ENCODE results near the gene MYG1. TPM values are rescaled to one million over a fixed set of nuclear protein-coding genes. Genes with fewer than 3 reads are reported as not detected.

MYG1 gene
- total and polyA plus RNA-seq, 7 donors, result 26.1 to 59.6 (median 53.6) TPM

DNA sequence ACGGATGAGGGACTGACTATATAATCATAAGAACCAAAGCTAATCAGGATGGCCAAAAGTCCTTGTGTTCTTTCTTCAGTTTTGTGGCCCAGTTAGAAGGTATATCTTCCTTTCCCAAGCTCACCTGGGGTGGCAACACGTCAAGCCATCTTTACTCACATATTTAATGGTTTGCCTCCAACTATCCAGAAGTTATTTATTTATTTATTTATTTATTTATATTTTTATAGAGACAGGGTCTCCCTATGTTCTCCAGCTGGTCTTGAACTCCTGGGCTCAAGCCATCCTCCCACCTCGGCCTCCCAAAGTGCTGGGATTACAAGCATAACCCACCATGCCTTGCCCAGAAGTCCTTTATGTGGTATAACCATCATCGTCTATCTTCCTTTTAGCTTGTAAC is 48.4 kb downstream of the MYG1 start:
- TF ChIP-seq POLR2AphosphoS5 (IDR thresholded peaks at IDR 0.05) (no peak), CTCF (IDR thresholded peaks at IDR 0.05) (no peak), POLR2A (IDR thresholded peaks at IDR 0.05) (no peak), EP300 (IDR thresholded peaks at IDR 0.05) (no peak)
- no peaks in the 10 kb centered on the region for H3K9me3 ChIP-seq
- no peak overlapping the region for H3K4me3 ChIP-seq
- no peaks in the 10 kb centered on the region for H3K27me3 ChIP-seq
- intact Hi-C loops (cut with DNase I), result no loop called here
- H3K4me1 ChIP-seq, result peaks cover 3 to 19% (median 16%) of the 10 kb centered on the region in 4 donors
- no peak for DNase-seq
- 89 to 92% methylated on average over 4 of the region's 4 CpGs for WGBS, 2 donors
- H3K27ac ChIP-seq, result no peak overlapping the region
- no peaks in the 10 kb centered on the region for H3K36me3 ChIP-seq

DNA sequence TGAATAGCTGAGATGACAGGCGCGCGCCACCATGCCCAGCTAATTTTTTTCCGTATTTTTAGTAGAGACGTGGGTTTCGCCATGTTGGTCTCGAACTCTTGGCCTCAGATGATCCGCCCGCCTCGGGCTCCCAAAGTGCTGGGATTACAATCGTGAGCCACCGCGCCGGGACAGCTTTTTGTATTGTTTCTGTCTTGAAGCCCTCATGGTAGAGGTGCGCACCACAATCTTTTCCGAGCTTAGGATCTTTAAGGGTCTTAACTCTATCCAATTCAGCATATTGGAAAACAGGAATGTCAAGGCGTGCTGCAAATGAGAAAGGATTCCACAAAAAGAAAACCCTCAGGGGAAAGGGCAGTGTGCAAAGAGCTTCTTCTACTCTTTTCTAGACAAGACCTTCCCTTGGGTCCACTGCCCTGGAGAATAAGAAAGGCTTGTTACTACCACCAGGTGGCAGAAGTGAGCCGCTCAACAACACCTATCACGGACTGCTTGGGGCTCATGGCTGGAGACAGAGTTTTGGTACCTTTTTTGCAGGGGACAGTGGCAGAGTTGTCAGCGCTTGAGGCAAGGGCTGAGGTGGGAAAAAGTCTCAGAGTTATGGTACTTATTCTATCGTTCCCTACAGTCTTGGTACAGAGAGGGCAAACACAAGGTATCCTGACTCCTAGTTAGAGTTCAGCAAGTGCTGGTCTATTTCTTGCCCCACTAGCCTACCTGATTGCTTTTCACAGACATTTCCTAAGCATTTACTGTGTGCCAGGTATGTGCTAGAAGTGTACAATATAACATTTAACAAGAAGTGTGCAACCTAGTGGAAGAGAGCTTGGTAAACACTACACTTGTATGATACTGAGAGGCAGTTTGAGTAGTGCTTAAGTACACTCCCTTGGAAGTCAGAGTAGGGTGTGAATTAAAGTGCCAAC is 53.1 kb downstream of the MYG1 start:
- no peak overlapping the region for H3K4me3 ChIP-seq
- H3K27ac ChIP-seq, result no peak overlapping the region
- intact Hi-C loops (cut with DNase I), result loop anchor here (1.0 to 2.0 kb wide), 2 partner anchors 69 to 156 kb away; no protein-coding TSS in a partner anchor

GRCh38 chr12:53353257-53353655 is 53.8 kb downstream of the MYG1 start:
- Histone ChIP-seq H3K36me3 (no peaks in the 10 kb centered on the region), H3K4me3 (no peak overlapping the region), H3K27ac (no peak overlapping the region), H3K27me3 (no peaks in the 10 kb centered on the region), H3K4me1 (peaks cover 0 to 8% (median 4%) of the 10 kb centered on the region in 4 donors), H3K9me3 (no peaks in the 10 kb centered on the region)
- 49 to 88% methylated on average over 5 of the region's 5 CpGs for WGBS, 2 donors
- TF ChIP-seq EP300 (IDR thresholded peaks at IDR 0.05), result no peak
- TF ChIP-seq POLR2AphosphoS5 (IDR thresholded peaks at IDR 0.05), result no peak
- TF ChIP-seq CTCF (IDR thresholded peaks at IDR 0.05), result no peak
- TF ChIP-seq POLR2A (IDR thresholded peaks at IDR 0.05), result no peak
- intact Hi-C loops (cut with DNase I), result loop anchor here (2.0 kb wide), 1 partner anchor 156 kb away; no protein-coding TSS in a partner anchor
- DNase-seq, result no peak

More for the DNA sequence above, 53.1 kb downstream of the MYG1 start:
- DNase-seq, result peak; percentile 92
- H3K36me3 ChIP-seq, result no peaks in the 10 kb centered on the region
- H3K4me1 ChIP-seq, result peaks cover 0 to 8% (median 4%) of the 10 kb centered on the region in 4 donors
- no peaks in the 10 kb centered on the region for H3K27me3 ChIP-seq
- H3K9me3 ChIP-seq, result no peaks in the 10 kb centered on the region
- peak; percentile 83 to 94 (median 90) for TF ChIP-seq CTCF (IDR thresholded peaks at IDR 0.05)
- no peak for TF ChIP-seq EP300 (IDR thresholded peaks at IDR 0.05)
- TF ChIP-seq POLR2A (IDR thresholded peaks at IDR 0.05), result no peak
- TF ChIP-seq POLR2AphosphoS5 (IDR thresholded peaks at IDR 0.05), result peak in 1 of 4 donors; percentile 21
- WGBS, 2 donors, result 64 to 67% methylated on average over 21 of the region's 21 CpGs

GRCh38 chr12:53355121-53355520 is 55.6 kb downstream of the MYG1 start:
- Histone ChIP-seq H3K27ac (no peak overlapping the region), H3K36me3 (no peaks in the 10 kb centered on the region), H3K4me3 (no peak overlapping the region), H3K4me1 (peaks cover 0 to 8% (median 4%) of the 10 kb centered on the region in 4 donors), H3K9me3 (no peaks in the 10 kb centered on the region), H3K27me3 (no peaks in the 10 kb centered on the region)
- DNase-seq, result no peak
- intact Hi-C loops (cut with DNase I), result no loop called here
- 64 to 77% methylated on average over 3 of the region's 3 CpGs for WGBS, 2 donors
- TF ChIP-seq POLR2A (IDR thresholded peaks at IDR 0.05) (no peak), POLR2AphosphoS5 (IDR thresholded peaks at IDR 0.05) (no peak), CTCF (IDR thresholded peaks at IDR 0.05) (no peak), EP300 (IDR thresholded peaks at IDR 0.05) (no peak)

Other genes with a start within 250 kb of the MYG1 start
- gene TNS2, start 249.6 kb upstream of the MYG1 start, total RNA-seq, result 100 to 1,000 TPM; 109 to 117 (median 113) TPM
- gene TNS2, start 249.6 kb upstream of the MYG1 start, polyA plus RNA-seq, result 10 to 100 TPM; 12.5 to 60.1 (median 47.4) TPM
- 10 to 100 TPM; 31.9 to 41.4 (median 35.7) TPM for gene SPRYD3, start 220.3 kb upstream of the MYG1 start, total RNA-seq
- 10 to 100 TPM; 20.1 to 33.4 (median 27.0) TPM for gene SPRYD3, start 220.3 kb upstream of the MYG1 start, polyA plus RNA-seq
- gene IGFBP6, start 202.0 kb upstream of the MYG1 start, total RNA-seq, result 100 to 1,000 TPM; 127 to 444 (median 384) TPM
- 100 to 1,000 TPM in 1 of 3 donors, 10 to 100 TPM in 1, 1 to 10 TPM in 1; 3.0 to 133 (median 35.9) TPM for gene IGFBP6, start 202.0 kb upstream of the MYG1 start, polyA plus RNA-seq
- under 1 TPM in 2 of 4 donors, not detected in 2; 0.41 to 0.55 TPM for gene SOAT2, start 196.2 kb upstream of the MYG1 start, total RNA-seq
- gene SOAT2, start 196.2 kb upstream of the MYG1 start, polyA plus RNA-seq, result under 1 TPM in 1 of 3 donors, not detected in 2; 0.09 TPM
- gene ZNF740, start 119.0 kb upstream of the MYG1 start, total RNA-seq, result 10 to 100 TPM; 10.3 to 16.6 (median 15.8) TPM
- 10 to 100 TPM in 1 of 3 donors, 1 to 10 TPM in 2; 2.3 to 12.0 (median 2.4) TPM for gene ZNF740, start 119.0 kb upstream of the MYG1 start, polyA plus RNA-seq
- gene CSAD, start 118.8 kb upstream of the MYG1 start, total RNA-seq, result 10 to 100 TPM; 18.6 to 51.0 (median 26.0) TPM
- gene CSAD, start 118.8 kb upstream of the MYG1 start, polyA plus RNA-seq, result 10 to 100 TPM in 1 of 3 donors, 1 to 10 TPM in 2; 1.2 to 25.8 (median 1.8) TPM
- 1 to 10 TPM in 3 of 4 donors, under 1 TPM in 1; 0.95 to 2.9 (median 1.3) TPM for gene ITGB7, start 92.4 kb upstream of the MYG1 start, total RNA-seq
- 10 to 100 TPM in 2 of 3 donors, 1 to 10 TPM in 1; 3.6 to 19.9 (median 13.5) TPM for gene ITGB7, start 92.4 kb upstream of the MYG1 start, polyA plus RNA-seq
- 10 to 100 TPM in 3 of 4 donors, 1 to 10 TPM in 1; 9.9 to 17.2 (median 15.4) TPM for gene RARG, start 67.5 kb upstream of the MYG1 start, total RNA-seq
- 10 to 100 TPM in 1 of 3 donors, 1 to 10 TPM in 2; 3.2 to 10.3 (median 6.0) TPM for gene RARG, start 67.5 kb upstream of the MYG1 start, polyA plus RNA-seq
- gene ESPL1, start 31.4 kb upstream of the MYG1 start, total RNA-seq, result 1 to 10 TPM in 1 of 4 donors, under 1 TPM in 3; under 0.01 to 1.9 (median 0.22) TPM
- 1 to 10 TPM; 4.2 to 7.6 (median 5.5) TPM for gene ESPL1, start 31.4 kb upstream of the MYG1 start, polyA plus RNA-seq
- 1,000 to 10,000 TPM in 2 of 4 donors, 100 to 1,000 TPM in 2; 757 to 1,153 (median 947) TPM for gene PFDN5, start 4.2 kb upstream of the MYG1 start, total RNA-seq
- 1,000 to 10,000 TPM in 1 of 3 donors, 100 to 1,000 TPM in 2; 759 to 1,604 (median 819) TPM for gene PFDN5, start 4.2 kb upstream of the MYG1 start, polyA plus RNA-seq
- gene AAAS, start 21.9 kb downstream of the MYG1 start, total RNA-seq, result 10 to 100 TPM; 38.2 to 62.0 (median 47.4) TPM
- 10 to 100 TPM; 10.6 to 35.6 (median 15.0) TPM for gene AAAS, start 21.9 kb downstream of the MYG1 start, polyA plus RNA-seq
- not detected for gene SP7, start 36.7 kb downstream of the MYG1 start, total RNA-seq
- gene SP7, start 36.7 kb downstream of the MYG1 start, polyA plus RNA-seq, result not detected
- 10 to 100 TPM; 53.2 to 69.8 (median 61.0) TPM for gene SP1, start 80.5 kb downstream of the MYG1 start, total RNA-seq
- 10 to 100 TPM; 11.4 to 32.8 (median 16.0) TPM for gene SP1, start 80.5 kb downstream of the MYG1 start, polyA plus RNA-seq
- gene AMHR2, start 124.2 kb downstream of the MYG1 start, total RNA-seq, result not detected
- under 1 TPM in 1 of 3 donors, not detected in 2; 0.60 TPM for gene AMHR2, start 124.2 kb downstream of the MYG1 start, polyA plus RNA-seq
- 10 to 100 TPM; 46.7 to 68.1 (median 55.1) TPM for gene PRR13, start 142.0 kb downstream of the MYG1 start, total RNA-seq
- 100 to 1,000 TPM; 521 to 955 (median 870) TPM for gene PRR13, start 142.0 kb downstream of the MYG1 start, polyA plus RNA-seq
- 100 to 1,000 TPM; 397 to 661 (median 417) TPM for gene PCBP2, start 152.4 kb downstream of the MYG1 start, total RNA-seq
- 100 to 1,000 TPM; 333 to 455 (median 401) TPM for gene PCBP2, start 152.4 kb downstream of the MYG1 start, polyA plus RNA-seq
- gene MAP3K12, start 199.8 kb downstream of the MYG1 start, total RNA-seq, result 10 to 100 TPM; 18.5 to 27.4 (median 25.0) TPM
- gene MAP3K12, start 199.8 kb downstream of the MYG1 start, polyA plus RNA-seq, result 10 to 100 TPM in 1 of 3 donors, 1 to 10 TPM in 2; 1.6 to 10.1 (median 4.8) TPM
- 10 to 100 TPM; 16.1 to 29.9 (median 19.4) TPM for gene TARBP2, start 201.6 kb downstream of the MYG1 start, total RNA-seq
- gene TARBP2, start 201.6 kb downstream of the MYG1 start, polyA plus RNA-seq, result 10 to 100 TPM; 16.2 to 29.4 (median 19.7) TPM
- not detected for gene NPFF, start 207.8 kb downstream of the MYG1 start, total RNA-seq
- gene NPFF, start 207.8 kb downstream of the MYG1 start, polyA plus RNA-seq, result not detected

Data from sigmoid colon (tissue), 7 donors.